Activated T-cell treated with anti-CD3 and anti-CD28 coated beads, Interleukin-2, amount 50 U/mL, for 48 hours (primary cell): Measurements from ENCODE around the gene RSPRY1.
"Not testable (repeated sequence)": the region's sequence is repeated elsewhere in the genome, so short reads cannot be mapped to it uniquely, and the experiment has no call there.

Experiments
- DNase-seq, 2 experiments: peaks; one replicate each; pipeline ENCODE4 v3.0.0-alpha.2; 2020

RSPRY1 gene

GRCh38 chr16:57257455-57258070 lies 71.4 kb downstream of the RSPRY1 start:
- peak in 1 of 2 experiments; percentile 12 for DNase-seq

GRCh38 chr16:57258226-57258909 lies 72.2 kb downstream of the RSPRY1 start:
- no peak for DNase-seq

- peak in 1 of 2 experiments; percentile 16 for DNase-seq
These were observed 72.9 kb downstream of the RSPRY1 start for GRCh38 chr16:57258910-57259475.

GRCh38 chr16:57260294-57260929 lies 74.3 kb downstream of the RSPRY1 start:
- peak in 1 of 2 experiments; percentile 34 for DNase-seq

GRCh38 chr16:57261806-57262205 lies 75.7 kb downstream of the RSPRY1 start:
- no peak for DNase-seq

DNA sequence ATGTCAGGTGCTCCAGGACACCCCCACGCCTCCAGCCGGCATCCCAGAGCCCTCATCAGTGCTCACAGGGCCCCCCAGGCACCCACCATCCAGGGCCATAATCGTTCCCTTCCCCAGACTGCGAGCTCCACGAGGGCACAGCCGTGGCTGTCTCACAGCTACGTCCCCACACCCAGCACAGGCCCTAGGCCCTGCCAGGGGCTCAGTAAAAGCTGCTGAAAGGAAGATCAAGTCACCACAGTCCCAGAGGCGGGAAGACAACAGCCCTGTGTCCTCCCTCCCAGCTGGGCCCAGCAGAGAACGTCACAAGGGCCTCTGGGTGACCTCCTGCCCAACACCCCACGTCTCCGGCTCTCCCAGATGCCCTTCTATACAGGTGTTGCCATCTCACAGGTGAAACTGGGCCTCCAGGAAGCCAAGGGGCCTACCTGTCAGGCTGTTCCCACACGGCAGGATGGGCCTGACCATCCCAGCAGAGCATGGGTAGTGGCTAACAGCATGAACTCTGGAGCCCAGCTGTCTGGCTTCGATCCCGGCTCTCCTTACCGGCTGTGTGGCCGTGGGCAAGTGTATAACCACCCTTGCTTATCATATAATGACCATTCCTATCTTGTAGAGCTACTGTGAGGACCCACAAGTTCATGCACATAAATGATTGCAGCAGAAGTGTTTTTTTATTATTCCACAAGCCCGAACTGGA lies 76.9 kb downstream of the RSPRY1 start:
- no peak for DNase-seq

DNA sequence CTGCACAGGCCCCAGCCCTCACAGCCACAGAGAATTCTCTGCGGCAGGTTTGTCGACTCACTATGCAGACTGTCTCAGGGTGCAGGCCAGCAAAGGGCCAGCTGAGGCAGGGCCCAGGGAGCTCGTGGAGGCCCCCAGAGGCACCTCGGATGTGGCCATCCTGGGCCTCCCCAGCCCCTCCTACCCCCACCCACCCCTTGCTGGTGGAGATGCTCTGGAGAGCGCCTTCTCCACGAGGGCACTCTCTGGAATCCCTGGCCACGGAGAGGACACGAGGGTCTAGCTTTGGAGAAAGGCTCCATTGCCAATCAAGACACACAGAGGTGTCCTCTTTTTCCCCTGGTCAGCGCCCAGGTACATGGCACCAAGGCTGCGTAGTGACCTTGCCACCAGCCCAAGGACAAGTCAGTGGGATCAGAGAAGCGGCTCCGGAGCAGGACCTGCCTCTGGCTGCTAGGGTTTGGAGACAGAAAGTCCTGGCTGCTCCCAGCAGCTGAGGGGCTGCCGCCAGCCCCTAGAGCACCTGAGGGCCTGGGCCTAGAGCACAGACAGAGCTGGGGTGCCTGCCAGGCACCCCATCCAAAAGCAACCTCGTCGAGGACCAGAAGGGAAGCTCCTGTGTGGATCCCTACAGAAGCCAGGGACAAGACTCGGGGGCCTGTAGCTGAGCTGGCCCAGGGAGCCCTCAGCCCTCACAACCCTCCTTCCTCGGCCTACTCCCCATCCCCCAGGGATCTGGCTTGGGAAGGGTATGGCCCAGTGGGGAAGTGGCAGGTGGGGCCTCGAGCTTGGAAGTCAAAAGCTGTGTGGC lies 77.6 kb downstream of the RSPRY1 start:
- DNase-seq = no peak

DNA sequence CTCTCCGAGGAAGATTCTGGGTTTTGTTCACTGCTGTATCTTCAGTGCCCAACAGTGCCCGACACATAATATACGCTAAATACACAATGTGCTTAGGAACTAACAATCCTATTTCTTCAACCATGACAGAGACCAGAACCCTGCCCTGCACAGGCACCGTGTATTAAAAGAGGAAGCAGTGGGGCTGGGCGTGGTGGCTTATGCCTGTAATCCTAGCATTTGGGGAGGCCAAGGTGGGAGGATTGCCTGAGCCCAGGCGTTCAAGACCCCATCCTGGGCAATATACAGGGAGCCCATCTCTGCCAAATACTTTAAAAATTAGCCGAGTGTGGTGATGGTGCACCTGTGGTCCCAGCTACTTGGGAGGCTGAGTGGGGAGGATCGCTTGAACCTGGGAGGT lies 78.3 kb downstream of the RSPRY1 start:
- DNase-seq = no peak

GRCh38 chr16:57264950-57265371 lies 78.8 kb downstream of the RSPRY1 start:
- DNase-seq = no peak

- no peak for DNase-seq
These were observed 79.9 kb downstream of the RSPRY1 start for GRCh38 chr16:57265850-57266530.

GRCh38 chr16:57266531-57267260 lies 80.6 kb downstream of the RSPRY1 start:
- DNase-seq = peak in 1 of 2 experiments; percentile 36

GRCh38 chr16:57267343-57267742 lies 81.2 kb downstream of the RSPRY1 start:
- DNase-seq = not testable (repeated sequence)

DNA sequence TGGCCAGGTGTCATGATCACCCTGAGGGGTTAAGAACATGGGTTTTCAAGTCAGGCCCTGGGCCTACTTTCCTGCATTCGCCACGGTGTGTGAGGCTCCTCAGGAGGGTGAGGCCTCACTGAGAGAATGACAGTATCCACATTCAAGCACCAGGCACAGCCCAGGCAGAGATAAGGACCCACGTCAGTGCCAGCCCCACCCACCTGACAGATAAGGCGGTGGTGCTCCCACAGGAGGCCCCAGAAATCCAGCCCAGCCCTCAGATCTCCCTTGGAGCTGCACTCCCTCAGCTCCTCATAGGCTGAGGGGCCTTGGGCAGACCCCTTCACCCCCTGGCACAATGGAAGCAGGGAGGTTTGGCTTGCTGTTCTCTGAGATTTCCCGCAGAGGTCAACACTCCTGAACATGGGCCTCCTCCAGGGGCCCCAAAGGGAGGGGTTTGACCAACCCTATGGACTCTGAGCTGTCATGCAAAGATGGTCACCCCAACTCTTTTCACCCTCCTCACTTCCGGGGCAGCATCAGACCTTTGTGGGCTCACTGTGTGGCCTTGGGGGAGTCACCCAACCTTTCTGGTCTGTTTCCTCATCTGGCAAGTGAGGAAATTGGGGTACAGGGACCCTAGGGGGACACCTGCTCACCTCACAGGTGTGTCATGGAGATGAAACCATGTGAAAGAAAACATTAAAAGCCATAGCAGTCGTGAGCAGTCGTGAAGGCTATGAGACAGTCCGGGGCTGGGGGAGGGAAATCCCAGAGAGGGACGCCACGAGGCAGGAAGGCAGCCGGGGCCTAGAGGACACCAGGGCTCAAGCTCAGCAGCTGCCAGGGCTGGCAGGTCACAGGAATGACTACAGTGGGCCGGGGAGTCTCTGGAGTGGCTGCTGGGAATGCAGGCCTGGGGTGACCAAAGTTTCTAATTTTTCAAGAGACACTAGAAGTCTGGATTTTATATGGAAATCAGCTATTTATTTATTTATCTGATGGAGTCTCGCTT lies 83.0 kb downstream of the RSPRY1 start:
- DNase-seq = no peak

GRCh38 chr16:57270221-57271062 lies 84.3 kb downstream of the RSPRY1 start:
- no peak for DNase-seq

- DNase-seq = no peak
These were observed 84.9 kb downstream of the RSPRY1 start for GRCh38 chr16:57271063-57271345.

GRCh38 chr16:57271867-57272495 lies 85.9 kb downstream of the RSPRY1 start:
- DNase-seq = no peak

DNA sequence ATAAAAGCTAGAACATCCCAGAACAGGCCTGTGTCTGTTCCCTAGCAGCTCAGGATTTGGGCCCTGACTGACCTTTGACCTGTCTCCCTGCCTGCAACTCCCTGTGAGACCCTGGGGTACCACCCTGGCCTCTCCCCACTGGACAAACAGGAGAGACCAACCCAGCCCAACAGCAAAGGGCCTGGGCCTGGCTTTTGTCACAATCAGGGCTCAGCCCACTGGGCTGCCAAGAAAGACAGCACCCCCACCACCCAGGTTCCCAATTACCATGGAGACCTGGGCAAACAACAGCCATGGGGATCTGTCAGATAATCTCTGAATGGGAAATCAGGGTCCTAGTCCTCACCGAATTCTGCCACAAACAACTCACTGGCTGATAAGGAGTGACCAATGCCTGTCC lies 87.2 kb downstream of the RSPRY1 start:
- DNase-seq = no peak

GRCh38 chr16:57273826-57274225 lies 87.7 kb downstream of the RSPRY1 start:
- no peak for DNase-seq
